SH-SY5Y (cell line): Measurements from ENCODE around the gene STUB1.

Experiments used
- GATA2 ChIP-seq: IDR thresholded peaks from 2 replicates; pipeline ENCODE4 v1.6.1; 2011; ENCODE audit warnings: mild to moderate bottlenecking, low read depth, low read length
- GATA3 ChIP-seq: IDR thresholded peaks from 2 replicates; pipeline ENCODE4 v1.6.1; 2011; ENCODE audit warnings: low read depth, mild to moderate bottlenecking, low read length, moderate library complexity

The STUB1 gene

DNA sequence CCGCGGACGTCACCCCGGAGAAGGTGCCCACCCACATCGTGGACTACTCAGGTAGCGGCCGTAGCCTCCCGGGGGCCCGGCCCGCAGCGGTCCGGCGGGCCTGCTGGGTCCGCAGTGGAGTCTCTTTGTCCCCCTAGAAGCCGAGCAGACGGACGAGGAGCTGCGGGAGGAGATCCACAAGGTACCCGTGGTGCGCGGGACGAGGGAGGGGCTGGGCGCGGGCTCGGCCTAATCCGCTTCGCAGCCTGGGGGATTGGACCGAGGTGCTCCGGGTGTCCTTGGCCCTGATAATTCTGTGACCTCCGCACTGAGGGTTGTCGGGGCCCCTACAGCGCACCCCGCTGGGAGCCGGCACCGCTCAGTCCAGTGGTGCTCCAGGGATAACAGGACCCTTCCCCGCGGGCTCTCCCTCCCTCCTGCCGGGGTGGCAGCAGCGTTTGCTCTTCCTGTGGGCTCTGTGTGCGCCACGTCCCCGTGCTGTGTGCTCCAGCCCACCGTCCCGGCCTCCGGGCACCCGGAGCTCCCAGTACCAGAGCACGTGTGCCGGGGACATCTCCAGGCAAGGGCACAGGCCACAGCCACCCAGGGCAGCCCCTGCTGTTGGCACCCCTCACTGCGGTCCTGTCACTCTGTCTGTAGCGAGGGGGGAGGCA, 11.6 kb upstream of the STUB1 start:
- TF ChIP-seq GATA2 (no peak), GATA3 (no peak)

DNA sequence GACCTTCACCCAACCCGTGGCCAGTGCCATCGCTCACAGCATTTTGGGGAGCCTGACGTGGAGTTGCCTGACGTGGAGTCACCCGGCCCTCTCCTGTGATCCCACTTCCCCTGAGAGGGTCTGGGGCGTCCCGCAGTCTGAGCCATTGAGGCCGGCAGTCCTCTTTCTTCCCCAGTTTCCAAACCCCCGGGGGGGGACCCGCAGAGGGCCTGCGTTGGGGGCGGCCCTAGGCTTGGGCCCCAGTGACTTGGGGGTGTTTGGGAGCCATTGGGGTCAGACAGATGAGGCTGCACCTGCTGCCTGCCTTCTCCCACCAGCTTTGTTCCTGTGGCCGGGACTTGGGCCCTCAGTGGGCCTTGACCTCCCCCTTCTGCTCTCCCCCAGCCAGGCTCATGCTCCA, 10.5 kb upstream of the STUB1 start:
- no peak for TF ChIP-seq GATA2
- no peak for TF ChIP-seq GATA3

DNA sequence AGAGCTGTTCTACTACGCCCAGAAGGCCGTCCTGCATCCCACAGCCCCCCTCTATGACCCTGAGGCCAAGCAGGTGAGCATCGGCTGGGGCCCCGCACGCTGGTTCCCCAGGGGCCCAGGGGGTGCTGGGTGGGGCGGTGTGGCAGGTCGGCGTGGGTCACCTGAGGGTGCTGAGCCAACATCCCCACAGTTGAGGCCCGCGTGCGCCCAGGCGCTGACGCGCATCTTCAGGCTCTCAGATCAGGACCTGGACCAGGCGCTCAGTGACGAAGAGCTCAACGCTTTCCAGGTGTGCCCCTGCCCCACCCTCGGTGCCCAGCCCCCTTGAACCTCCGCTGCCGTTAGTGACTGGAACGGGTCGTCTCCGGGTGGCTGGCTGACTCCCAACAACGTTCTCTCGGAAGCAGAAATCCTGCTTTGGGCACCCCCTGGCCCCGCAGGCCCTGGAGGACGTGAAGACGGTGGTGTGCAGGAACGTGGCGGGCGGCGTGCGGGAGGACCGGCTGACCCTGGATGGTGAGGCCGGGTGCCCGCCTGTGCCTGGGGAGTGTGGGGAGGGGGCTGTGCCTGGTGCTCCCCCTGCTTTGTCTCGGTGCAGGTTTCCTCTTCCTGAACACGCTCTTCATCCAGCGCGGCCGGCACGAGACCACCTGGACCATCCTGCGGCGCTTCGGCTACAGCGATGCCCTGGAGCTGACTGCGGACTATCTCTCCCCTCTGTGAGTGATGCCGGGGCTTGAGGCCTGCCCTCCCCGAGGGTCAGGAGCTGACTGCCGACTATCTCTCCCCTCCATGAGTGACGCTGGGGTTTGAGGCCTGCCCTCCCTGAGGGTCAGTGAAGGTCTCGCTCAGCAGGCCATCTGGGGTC, 9.5 kb upstream of the STUB1 start:
- TF ChIP-seq GATA3 (no peak), GATA2 (no peak)

GRCh38 chr16:671353-672131, 8.7 kb upstream of the STUB1 start:
- no peak for TF ChIP-seq GATA3

GRCh38 chr16:672371-672770, 7.8 kb upstream of the STUB1 start:
- no peak for TF ChIP-seq GATA2
- TF ChIP-seq GATA3 = no peak

- TF ChIP-seq GATA2 (no peak), GATA3 (no peak)
These were observed 7.4 kb upstream of the STUB1 start for GRCh38 chr16:672851-673250.

- TF ChIP-seq GATA3 = no peak
These were observed 6.7 kb upstream of the STUB1 start for GRCh38 chr16:673399-673991.

DNA sequence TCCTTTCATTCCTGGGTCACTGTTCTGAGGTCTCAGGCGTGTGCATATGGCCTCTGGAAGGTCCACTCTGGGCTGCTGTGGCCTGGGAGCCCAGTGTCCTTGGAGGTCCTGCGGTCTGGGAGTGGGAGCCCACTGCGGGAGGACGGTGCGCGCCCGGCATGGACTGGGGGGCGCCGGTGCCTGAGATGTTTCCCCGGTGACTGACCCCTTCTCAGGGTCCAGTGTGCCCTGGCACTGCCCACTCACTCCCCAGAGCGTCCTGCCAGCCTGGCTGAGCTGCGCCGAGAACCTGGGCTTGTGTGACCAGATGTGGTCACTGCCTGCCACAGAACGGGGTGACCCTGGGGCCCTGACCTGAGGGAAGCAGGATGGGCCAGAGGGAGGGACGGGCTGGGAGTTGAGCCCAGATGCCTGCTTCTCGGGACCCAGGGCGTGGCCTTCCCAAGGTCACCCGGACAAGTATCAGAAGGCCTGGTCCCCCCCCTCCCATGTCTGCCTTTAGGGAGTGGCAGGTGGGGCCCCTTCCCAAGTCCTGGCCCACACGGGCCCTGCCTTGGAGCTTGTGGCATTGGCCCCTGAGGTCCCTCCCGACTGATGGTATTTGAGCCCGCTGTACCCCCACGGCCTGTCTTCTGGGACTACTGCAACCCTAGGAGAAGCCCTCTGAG, 5.9 kb upstream of the STUB1 start:
- TF ChIP-seq GATA2 (no peak), GATA3 (no peak)

GRCh38 chr16:674968-675883, 5.0 kb upstream of the STUB1 start, which contains the start of gene RHBDL1:
RHBDL1 (plus strand) TSS chr16:675671; CDS start chr16:675791, 120 bp downstream.
- TF ChIP-seq GATA3 = no peak
- no peak for TF ChIP-seq GATA2

GRCh38 chr16:675884-676564, 4.2 kb upstream of the STUB1 start:
- TF ChIP-seq GATA2 = no peak

GRCh38 chr16:676565-676902, 3.7 kb upstream of the STUB1 start:
- no peak for TF ChIP-seq GATA3
- no peak for TF ChIP-seq GATA2

GRCh38 chr16:676913-677312, 3.3 kb upstream of the STUB1 start:
- TF ChIP-seq GATA2 = no peak
- TF ChIP-seq GATA3 = no peak
